ENCODE data around the gene ANAPC13. TPM values are rescaled to one million over a fixed set of nuclear protein-coding genes. Genes with fewer than 3 reads are reported as not detected.

The ANAPC13 gene
- total RNA-seq, 2 experiments from 2014 or later = 29.8 to 50.6 TPM

DNA sequence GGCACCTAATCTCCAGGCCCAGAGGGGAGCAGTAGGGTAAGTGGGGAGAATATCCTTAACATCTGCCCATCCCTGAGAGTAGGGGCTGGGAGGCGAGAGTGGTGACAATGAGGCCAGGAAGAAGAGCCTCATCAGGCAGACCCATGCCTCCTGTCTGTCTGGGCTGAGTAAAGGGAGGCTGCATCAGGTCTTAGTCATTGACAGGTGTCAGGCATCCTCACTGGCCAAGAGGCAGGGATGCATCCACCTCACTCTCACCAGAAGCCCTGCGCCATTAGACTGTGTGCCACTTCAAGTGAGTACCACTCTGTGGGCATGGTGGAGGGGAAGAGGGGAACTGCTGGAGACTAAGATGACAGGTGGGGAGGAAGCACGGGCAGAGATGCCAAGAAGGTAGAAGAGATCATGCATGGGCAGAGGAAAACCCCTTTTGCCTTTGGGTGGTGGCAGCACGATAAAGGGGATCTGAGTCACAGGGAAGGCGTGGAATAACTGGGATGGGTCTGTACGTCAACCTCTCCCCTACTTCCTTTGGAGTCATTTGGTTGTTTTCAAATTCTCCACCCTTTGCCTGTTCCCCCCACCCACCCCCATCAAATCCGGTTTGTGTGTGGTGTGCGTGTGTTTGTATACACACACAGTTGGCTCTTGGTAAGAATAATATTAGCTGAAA lies 14.1 kb downstream of the ANAPC13 start:
- no TSS peak for BruUV-seq (replicated peaks)
- no peaks in the 10 kb centered on the region for H4K20me1 ChIP-seq (ENCODE audit: insufficient read depth, low read length)
- no peak for DNase-seq (ENCODE audit: low spot score)
- peaks cover 11% of the 10 kb centered on the region for H3K36me3 ChIP-seq (ENCODE audit: insufficient read depth, low read length)
- no peaks in the 10 kb centered on the region for H3K4me1 ChIP-seq (ENCODE audit: insufficient read depth, low read length, poor library complexity, severe bottlenecking)
- no peak overlapping the region for H3K4me3 ChIP-seq (ENCODE audit: low read depth, low read length, poor library complexity, severe bottlenecking)
- POLR2A ChIA-PET = interaction anchor here (1.2 kb wide), 1 partner anchor 12 kb away, joined by 6 read pairs; no protein-coding TSS in a partner anchor
- CTCF ChIA-PET (ENCODE audit: unreplicated experiment) = no interaction called here
- TF ChIP-seq CTCF (conservative IDR thresholded peaks at IDR 0.05; ENCODE audit: low read length) (no peak), EZH2phosphoT487 (IDR thresholded peaks at IDR 0.05; ENCODE audit: borderline replicate concordance, low read depth, low read length) (no peak)
- no peak overlapping the region for H3K4me2 ChIP-seq (ENCODE audit: low read length)
- no peaks in the 10 kb centered on the region; the same call in 1 of the 2 replicates for H3K79me2 ChIP-seq (ENCODE audit: insufficient read depth, low read depth, low read length)
- no peak overlapping the region for H2AFZ ChIP-seq (ENCODE audit: low read length)
- no peak overlapping the region for H3K27ac ChIP-seq (ENCODE audit: low read depth, low read length, poor library complexity, severe bottlenecking)
- intact Hi-C loops (cut with micrococcal nuclease; ENCODE audit: unreplicated experiment) = no loop called here
- H3K9me2 ChIP-seq (ENCODE audit: insufficient read depth, low read length) = no peaks in the 10 kb centered on the region
- H3K9me3 ChIP-seq (ENCODE audit: low read length) = no peaks in the 10 kb centered on the region

GRCh38 chr3:134468519-134468918 lies 17.3 kb downstream of the ANAPC13 start:
- CTCF ChIA-PET (ENCODE audit: unreplicated experiment) = no interaction called here
- POLR2A ChIA-PET = interaction anchor here (0.7 kb wide), 1 partner anchor 87 kb away, joined by 3 read pairs; no protein-coding TSS in a partner anchor

More at GRCh38 chr3:134468519-134468918, 17.3 kb downstream of the ANAPC13 start:
- BruUV-seq (replicated peaks) = no TSS peak
- Histone ChIP-seq H3K79me2 (ENCODE audit: insufficient read depth, low read depth, low read length) (no peaks in the 10 kb centered on the region; the same call in 1 of the 2 replicates), H3K4me2 (ENCODE audit: low read length) (no peak overlapping the region), H2AFZ (ENCODE audit: low read length) (no peak overlapping the region), H4K20me1 (ENCODE audit: insufficient read depth, low read length) (no peaks in the 10 kb centered on the region), H3K27ac (ENCODE audit: low read depth, low read length, poor library complexity, severe bottlenecking) (no peak overlapping the region), H3K4me1 (ENCODE audit: insufficient read depth, low read length, poor library complexity, severe bottlenecking) (no peaks in the 10 kb centered on the region), H3K36me3 (ENCODE audit: insufficient read depth, low read length) (no peaks in the 10 kb centered on the region), H3K9me2 (ENCODE audit: insufficient read depth, low read length) (no peaks in the 10 kb centered on the region), H3K9me3 (ENCODE audit: low read length) (no peaks in the 10 kb centered on the region), H3K4me3 (ENCODE audit: low read depth, low read length, poor library complexity, severe bottlenecking) (no peak overlapping the region)
- TF ChIP-seq EZH2phosphoT487 (IDR thresholded peaks at IDR 0.05; ENCODE audit: borderline replicate concordance, low read depth, low read length) (no peak), CTCF (conservative IDR thresholded peaks at IDR 0.05; ENCODE audit: low read length) (no peak)
- no peak for DNase-seq (ENCODE audit: low spot score)
- intact Hi-C loops (cut with micrococcal nuclease; ENCODE audit: unreplicated experiment) = no loop called here
